K562 (cell line): Measurements from ENCODE around the gene PBX1. TPM values are rescaled to one million over a fixed set of nuclear protein-coding genes. Genes with fewer than 3 reads are reported as not detected.

ENCODE experiments used
- ATAC-seq: fragments of 200-7000 bp; cut with Tn5 transposase; 3 replicates; pipeline ENCODE4 v1.9.1; 2020; ENCODE audit warnings: moderate library complexity
- BruUV-seq: library from RNA; stranded (reverse); fragments of 400-500 nt; replicated peaks from 2 replicates; lab custom pipeline; 2021; lab: Mats Ljungman, UMichigan
- CTCF ChIA-PET: fragments of 300-600 bp; formaldehyde crosslinking; extraction: SDS; loops from one replicate; lab custom pipeline; 2021; ENCODE audit warnings: low intra/inter-chr PET ratio; lab: Yijun Ruan, JAX
- POLR2A ChIA-PET: fragments of 300-600, 350-650 bp; sonication (Branson Sonifier 250); formaldehyde crosslinking; extraction: SDS; loops from one replicate; lab custom pipeline; 2021; ENCODE audit warnings: antibody characterized with exemption, inconsistent platforms; lab: Yijun Ruan, JAX
- DNase-seq, 4 experiments: peaks; one replicate each; pipeline versions ENCODE4 v3.0.0 to v3.0.0-alpha.2; 2011 to 2018; ENCODE audit warnings: low spot score in 3 of 4, mixed read lengths in 3 of 4; ENCODE audit errors: extremely low read depth in 1 of 4
- FAIRE-seq: peaks from 2 replicates; lab custom pipeline; 2011; peaks lifted over from hg19 to GRCh38; lab: Jason Lieb, UNC
- H2AFZ ChIP-seq: 2 replicates; pipeline ENCODE4 v1.6.0; 2011; ENCODE audit warnings: low read depth, low read length, control low read depth, inconsistent platforms
- H3K27ac ChIP-seq: fragments of 200-600 bp; 3 replicates; pipeline ENCODE4 v1.8.0; 2011; ENCODE audit warnings: low read depth, mild to moderate bottlenecking, control low read depth, inconsistent platforms, low read length, moderate library complexity, mixed read lengths; ENCODE audit errors: extremely low read depth
- H3K27me3 ChIP-seq, 2 experiments: fragments of 300-600 bp in 1 of 2; 2 replicates in 1 of 2; 3 replicates in 1 of 2; pipeline versions ENCODE4 v1.6.0 to v1.8.0; 2011; ENCODE audit warnings: inconsistent platforms in 2 of 2, low read length in 2 of 2, mild to moderate bottlenecking in 1 of 2, mixed read lengths in 1 of 2, moderate library complexity in 1 of 2; ENCODE audit not compliant: control insufficient read depth in 2 of 2, insufficient read depth in 2 of 2
- H3K36me3 ChIP-seq: fragments of 300-600 bp; 3 replicates; pipeline ENCODE4 v1.8.0; 2011; ENCODE audit warnings: mild to moderate bottlenecking, low read length, inconsistent platforms; ENCODE audit not compliant: control insufficient read depth, insufficient read depth
- H3K4me1 ChIP-seq, 2 experiments: fragments of 200-600 bp in 1 of 2; replicated peaks in 1 of 2; 2 replicates in 1 of 2; 3 replicates in 1 of 2; pipeline versions ENCODE4 v1.5.1 to v1.8.0; 2011; ENCODE audit warnings: inconsistent platforms in 2 of 2, low read length in 2 of 2, mild to moderate bottlenecking in 1 of 2, mixed read lengths in 1 of 2, moderate library complexity in 1 of 2; ENCODE audit not compliant: control insufficient read depth in 2 of 2, insufficient read depth in 2 of 2
- H3K4me2 ChIP-seq: 2 replicates; pipeline ENCODE4 v1.6.1; 2011; ENCODE audit warnings: low read length, control low read depth, inconsistent platforms, mixed read lengths; ENCODE audit not compliant: insufficient read depth
- H3K4me3 ChIP-seq: fragments of 200-600 bp; sonication (generic), shearing (Covaris generic); 2 replicates; pipeline ENCODE4 v1.5.1; 2016; ENCODE audit warnings: control low read depth, inconsistent platforms
- H3K79me2 ChIP-seq: fragments of 200-600 bp; 3 replicates; pipeline ENCODE4 v1.8.0; 2011; ENCODE audit warnings: low read length, inconsistent platforms; ENCODE audit not compliant: control insufficient read depth, insufficient read depth
- H3K9ac ChIP-seq, 2 experiments: 2 replicates each; pipeline versions ENCODE4 v1.6.0 to v1.6.1; 2011; ENCODE audit warnings: low read depth in 2 of 2, low read length in 2 of 2, control low read depth in 1 of 2, inconsistent platforms in 1 of 2, mild to moderate bottlenecking in 1 of 2, mixed read lengths in 1 of 2; ENCODE audit not compliant: insufficient read depth in 1 of 2
- H3K9me1 ChIP-seq: one replicate; pipeline ENCODE4 v1.6.0; 2011; ENCODE audit warnings: inconsistent platforms, mild to moderate bottlenecking, low read length, moderate library complexity; ENCODE audit not compliant: control insufficient read depth, insufficient read depth
- H3K9me3 ChIP-seq: replicated peaks from 2 replicates; pipeline ENCODE4 v1.5.1; 2011; ENCODE audit warnings: low read depth, low read length, inconsistent platforms; ENCODE audit not compliant: control insufficient read depth, insufficient read depth
- H4K20me1 ChIP-seq: replicated peaks from 2 replicates; pipeline ENCODE4 v1.6.1; 2011; ENCODE audit warnings: low read length, inconsistent platforms, mixed read lengths; ENCODE audit not compliant: control insufficient read depth, insufficient read depth
- E2F3 ChIP-seq: fragments of 250-450 bp; sonication (Bioruptor Pico); IDR thresholded peaks from 2 replicates; pipeline ENCODE4 v1.4.0; 2020; ENCODE audit warnings: mild to moderate bottlenecking
- GATAD2B ChIP-seq: fragments of 450-650 bp; IDR thresholded peaks from 2 replicates; pipeline ENCODE4 v1.6.1; 2017; ENCODE audit warnings: mild to moderate bottlenecking, borderline replicate concordance
- L3MBTL2 ChIP-seq: fragments of 450-650 bp; IDR thresholded peaks from 2 replicates; pipeline ENCODE4 v1.6.1; 2016; ENCODE audit warnings: mild to moderate bottlenecking, moderate library complexity
- MAFK ChIP-seq: IDR thresholded peaks from 2 replicates; pipeline ENCODE4 v1.6.1; 2011; ENCODE audit warnings: low read length, improper control_type of control experiment
- TAF15 ChIP-seq: fragments of 200-400 bp; formaldehyde crosslinking; IDR thresholded peaks from 2 replicates; pipeline ENCODE4 v1.6.1; 2017; ENCODE audit warnings: mild to moderate bottlenecking, low read depth, low read length, moderate library complexity
- ZNF583 ChIP-seq: fragments of 250-450 bp; sonication (Bioruptor Pico); IDR thresholded peaks from 2 replicates; pipeline ENCODE4 v1.4.0; 2020
- WGBS: fragments of 100-300 bp; shearing (Covaris generic); methylation state at CpG from one replicate; pipeline ENCODE4 v1.1.6; 2016; ENCODE audit warnings: low coverage, mixed read lengths; ENCODE audit not compliant: insufficient coverage; ENCODE audit errors: missing lambda C conversion rate; 5-methylcytosine and 5-hydroxymethylcytosine counted together
- in situ Hi-C: fragments of 300-500 bp; cut with MboI; formaldehyde crosslinking; loops from 4 replicates; pipeline ENCODE4 v1.15.0; 2018; ENCODE audit warnings: inconsistent platforms, mixed read lengths
- intact Hi-C: fragments of 100-400 bp; cut with micrococcal nuclease; formaldehyde crosslinking; loops from 2 replicates; pipeline ENCODE4 v1.14.2; 2022
- polyA plus RNA-seq, 8 experiments: library from polyadenylated mRNA; depleted of rRNA in 4 of 8; stranded (reverse) in 5 of 8; unstranded in 3 of 8; fragments of >200 nt; fragmentation: Nextera tagmentation in 2 of 8; fragmentation: Illumina TruSeq in 1 of 8; extraction: Ambion mirVana in 2 of 8; extraction: Trizol in 1 of 8; gene quantifications; 2 replicates each; pipeline versions ENCODE4 v1.2.1 to v1.2.3, GENCODE V29; 2011 to 2014; ENCODE audit warnings: inconsistent platforms in 1 of 8, missing spikeins in 1 of 8
- total RNA-seq, 7 experiments: library from RNA; depleted of rRNA in 6 of 7; stranded (reverse); fragments of >200 nt in 6 of 7; fragmentation: Illumina TruSeq in 2 of 7; extraction: Trizol in 2 of 7; gene quantifications; 2 replicates each; pipeline versions ENCODE4 v1.2.1 to v1.2.3, GENCODE V29; 2011 to 2021; ENCODE audit warnings: low replicate concordance in 1 of 7
- TF ChIP-seq, protein P1 (sequence below): fragments of 450-650 bp; formaldehyde crosslinking; conservative IDR thresholded peaks from 2 replicates; pipeline ENCODE4 v1.4.0; 2022; ENCODE audit warnings: mild to moderate bottlenecking, missing genetic modification characterization
- TF ChIP-seq, protein P2 (sequence below): sonication (generic); formaldehyde crosslinking; IDR thresholded peaks from 2 replicates; pipeline ENCODE4 v1.8.0; 2022; ENCODE audit warnings: missing genetic modification reagents, mild to moderate bottlenecking, borderline replicate concordance
- TF ChIP-seq, protein P3 (sequence below): fragments of 250-450 bp; sonication (Bioruptor Pico); IDR thresholded peaks from 2 replicates; pipeline ENCODE4 v1.8.0; 2022; ENCODE audit warnings: inconsistent platforms

The PBX1 gene
- total and polyA plus RNA-seq, 9 of the 15 experiments (the other 6 are each of a cell fraction or from before 2014, with no cell fraction given): 0.03 to 0.62 (median 0.17) TPM

DNA sequence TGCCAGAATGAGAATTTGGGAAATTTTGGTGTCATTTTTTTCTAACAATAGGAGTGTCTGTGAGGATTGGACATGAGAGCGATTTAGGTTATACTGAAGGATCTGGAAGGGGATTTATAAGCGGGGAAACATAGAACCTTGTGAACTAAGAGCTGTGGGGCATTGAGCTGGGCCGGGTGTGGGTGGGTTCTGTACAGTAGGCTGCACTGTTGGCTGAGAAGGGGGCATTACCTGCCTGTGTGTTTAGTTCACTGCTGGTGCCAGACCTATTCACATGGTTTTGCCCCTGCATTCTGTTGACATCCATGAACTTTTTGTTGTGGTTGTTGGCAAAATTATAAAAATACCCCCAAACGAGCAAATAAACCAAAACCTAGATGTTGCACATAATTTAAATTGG is 8.8 kb downstream of the PBX1 start:
- POLR2A ChIA-PET: interaction anchor here (0.7 kb wide), 1 partner anchor 11 kb away, joined by 4 read pairs; no protein-coding TSS in a partner anchor
- ATAC-seq (no peak), FAIRE-seq (no peak), DNase-seq (no peak)
- Histone ChIP-seq H4K20me1 (no peaks in the 10 kb centered on the region), H3K79me2 (no peaks in the 10 kb centered on the region), H3K4me1 (no peaks in the 10 kb centered on the region), H3K9me1 (no peaks in the 10 kb centered on the region), H3K36me3 (no peaks in the 10 kb centered on the region), H3K4me2 (no peak overlapping the region), H3K27me3 (no peaks in the 10 kb centered on the region), H3K9me3 (no peaks in the 10 kb centered on the region), H3K9ac (no peak overlapping the region), H2AFZ (no peak overlapping the region), H3K27ac (no peak overlapping the region), H3K4me3 (no peak overlapping the region)
- intact Hi-C loops (no loop called here), in situ Hi-C loops (no loop called here)
- BruUV-seq: no TSS peak
- TF ChIP-seq GATAD2B (no peak), ZNF583 (CRISPR knock-in tag) (no peak), MAFK (no peak), L3MBTL2 (no peak), TAF15 (no peak), E2F3 (CRISPR knock-in tag) (no peak)
- TF ChIP-seq, protein P1, sequence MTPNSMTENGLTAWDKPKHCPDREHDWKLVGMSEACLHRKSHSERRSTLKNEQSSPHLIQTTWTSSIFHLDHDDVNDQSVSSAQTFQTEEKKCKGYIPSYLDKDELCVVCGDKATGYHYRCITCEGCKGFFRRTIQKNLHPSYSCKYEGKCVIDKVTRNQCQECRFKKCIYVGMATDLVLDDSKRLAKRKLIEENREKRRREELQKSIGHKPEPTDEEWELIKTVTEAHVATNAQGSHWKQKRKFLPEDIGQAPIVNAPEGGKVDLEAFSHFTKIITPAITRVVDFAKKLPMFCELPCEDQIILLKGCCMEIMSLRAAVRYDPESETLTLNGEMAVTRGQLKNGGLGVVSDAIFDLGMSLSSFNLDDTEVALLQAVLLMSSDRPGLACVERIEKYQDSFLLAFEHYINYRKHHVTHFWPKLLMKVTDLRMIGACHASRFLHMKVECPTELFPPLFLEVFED (CRISPR knock-in tag): no peak
- TF ChIP-seq, protein P2, sequence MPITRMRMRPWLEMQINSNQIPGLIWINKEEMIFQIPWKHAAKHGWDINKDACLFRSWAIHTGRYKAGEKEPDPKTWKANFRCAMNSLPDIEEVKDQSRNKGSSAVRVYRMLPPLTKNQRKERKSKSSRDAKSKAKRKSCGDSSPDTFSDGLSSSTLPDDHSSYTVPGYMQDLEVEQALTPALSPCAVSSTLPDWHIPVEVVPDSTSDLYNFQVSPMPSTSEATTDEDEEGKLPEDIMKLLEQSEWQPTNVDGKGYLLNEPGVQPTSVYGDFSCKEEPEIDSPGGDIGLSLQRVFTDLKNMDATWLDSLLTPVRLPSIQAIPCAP (CRISPR knock-in tag): no peak
- TF ChIP-seq, protein P3, sequence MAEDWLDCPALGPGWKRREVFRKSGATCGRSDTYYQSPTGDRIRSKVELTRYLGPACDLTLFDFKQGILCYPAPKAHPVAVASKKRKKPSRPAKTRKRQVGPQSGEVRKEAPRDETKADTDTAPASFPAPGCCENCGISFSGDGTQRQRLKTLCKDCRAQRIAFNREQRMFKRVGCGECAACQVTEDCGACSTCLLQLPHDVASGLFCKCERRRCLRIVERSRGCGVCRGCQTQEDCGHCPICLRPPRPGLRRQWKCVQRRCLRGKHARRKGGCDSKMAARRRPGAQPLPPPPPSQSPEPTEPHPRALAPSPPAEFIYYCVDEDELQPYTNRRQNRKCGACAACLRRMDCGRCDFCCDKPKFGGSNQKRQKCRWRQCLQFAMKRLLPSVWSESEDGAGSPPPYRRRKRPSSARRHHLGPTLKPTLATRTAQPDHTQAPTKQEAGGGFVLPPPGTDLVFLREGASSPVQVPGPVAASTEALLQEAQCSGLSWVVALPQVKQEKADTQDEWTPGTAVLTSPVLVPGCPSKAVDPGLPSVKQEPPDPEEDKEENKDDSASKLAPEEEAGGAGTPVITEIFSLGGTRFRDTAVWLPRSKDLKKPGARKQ (CRISPR knock-in tag): no peak
- 3% methylated on average over 4 of the region's 4 CpGs for WGBS
- CTCF ChIA-PET: no interaction called here
